ENCODE data around the gene ZNF71. TPM values are rescaled to one million over a fixed set of nuclear protein-coding genes. Genes with fewer than 3 reads are reported as not detected.

Gene ZNF71
- total and polyA plus RNA-seq, 7 donors = 3.6 to 11.7 (median 4.7) TPM

GRCh38 chr19:56597696-56598095 lies 2.6 kb downstream of the ZNF71 start:
- no peaks in the 10 kb centered on the region for H3K27me3 ChIP-seq (ENCODE audit: insufficient read depth in 3 of 3, low read length in 2 of 3)
- no peak for ATAC-seq
- peaks cover 43% of the 10 kb centered on the region for H3K9me3 ChIP-seq
- H3K4me1 ChIP-seq = no peaks in the 10 kb centered on the region
- peaks cover 0 to 32% of the 10 kb centered on the region in 2 donors for H3K36me3 ChIP-seq (ENCODE audit: insufficient read depth in 1 of 2, low read depth in 1 of 2)
- no peak overlapping the region for H3K27ac ChIP-seq
- WGBS, 3 donors = 82 to 88% (median 86%) methylated on average over 4 of the region's 4 CpGs
- intact Hi-C loops (cut with DNase I) = no loop called here
- no peak overlapping the region for H3K4me3 ChIP-seq
- DNase-seq = no peak
- no peak for TF ChIP-seq CTCF (IDR thresholded peaks at IDR 0.05)

- Histone ChIP-seq H3K4me3 (no peak overlapping the region), H3K27ac (no peak overlapping the region), H3K9me3 (peaks cover 59% of the 10 kb centered on the region), H3K27me3 (ENCODE audit: insufficient read depth in 3 of 3, low read length in 2 of 3) (no peaks in the 10 kb centered on the region), H3K36me3 (ENCODE audit: insufficient read depth in 1 of 2, low read depth in 1 of 2) (peaks cover 0 to 39% of the 10 kb centered on the region in 2 donors), H3K4me1 (no peaks in the 10 kb centered on the region)
- ATAC-seq (no peak), DNase-seq (no peak)
- 91 to 98% (median 96%) methylated on average over 3 of the region's 3 CpGs for WGBS, 3 donors
- intact Hi-C loops (cut with DNase I) = no loop called here
- no peak for TF ChIP-seq CTCF (IDR thresholded peaks at IDR 0.05)
Measured at GRCh38 chr19:56601375-56601774, 6.3 kb downstream of the ZNF71 start.

GRCh38 chr19:56603829-56604228 lies 8.7 kb downstream of the ZNF71 start:
- no peak overlapping the region for H3K27ac ChIP-seq
- H3K9me3 ChIP-seq = peaks cover 59% of the 10 kb centered on the region
- no peak overlapping the region for H3K4me3 ChIP-seq
- no peak for ATAC-seq
- TF ChIP-seq CTCF (IDR thresholded peaks at IDR 0.05) = no peak
- 76 to 87% (median 81%) methylated on average over 6 of the region's 6 CpGs for WGBS, 3 donors
- no peaks in the 10 kb centered on the region for H3K27me3 ChIP-seq (ENCODE audit: insufficient read depth in 3 of 3, low read length in 2 of 3)
- no peak for DNase-seq
- no peaks in the 10 kb centered on the region for H3K4me1 ChIP-seq
- intact Hi-C loops (cut with DNase I) = no loop called here
- peaks cover 0 to 23% of the 10 kb centered on the region in 2 donors for H3K36me3 ChIP-seq (ENCODE audit: insufficient read depth in 1 of 2, low read depth in 1 of 2)

- DNase-seq = no peak
- WGBS, 3 donors = 70 to 79% (median 79%) methylated on average over 8 of the region's 8 CpGs
- Histone ChIP-seq H3K27me3 (ENCODE audit: insufficient read depth in 3 of 3, low read length in 2 of 3) (no peaks in the 10 kb centered on the region), H3K36me3 (ENCODE audit: insufficient read depth in 1 of 2, low read depth in 1 of 2) (peaks cover 0 to under 1% of the 10 kb centered on the region in 2 donors), H3K4me3 (no peak overlapping the region), H3K4me1 (no peaks in the 10 kb centered on the region), H3K27ac (no peak overlapping the region), H3K9me3 (peaks cover 72% of the 10 kb centered on the region)
- TF ChIP-seq CTCF (IDR thresholded peaks at IDR 0.05) = no peak
- intact Hi-C loops (cut with DNase I) = no loop called here
- no peak for ATAC-seq
Measured at GRCh38 chr19:56608274-56608964, 13.3 kb downstream of the ZNF71 start.

GRCh38 chr19:56611288-56611687 lies 16.2 kb downstream of the ZNF71 start:
- no peak for DNase-seq
- TF ChIP-seq CTCF (IDR thresholded peaks at IDR 0.05) = no peak
- 73 to 80% (median 76%) methylated on average over 8 of the region's 8 CpGs for WGBS, 3 donors
- H3K27me3 ChIP-seq (ENCODE audit: insufficient read depth in 3 of 3, low read length in 2 of 3) = no peaks in the 10 kb centered on the region
- H3K9me3 ChIP-seq = peaks cover 77% of the 10 kb centered on the region
- intact Hi-C loops (cut with DNase I) = no loop called here
- H3K36me3 ChIP-seq (ENCODE audit: insufficient read depth in 1 of 2, low read depth in 1 of 2) = no peaks in the 10 kb centered on the region
- ATAC-seq = no peak
- no peaks in the 10 kb centered on the region for H3K4me1 ChIP-seq
- no peak overlapping the region for H3K4me3 ChIP-seq
- H3K27ac ChIP-seq = no peak overlapping the region

Data from psoas muscle (tissue), 8 donors.